ENCODE results near the gene COMMD7. TPM values are rescaled to one million over a fixed set of nuclear protein-coding genes. Genes with fewer than 3 reads are reported as not detected.
A peak's percentile ranks its signal among the peaks of the same experiment; 100 is the strongest.

The COMMD7 gene
- total RNA-seq, 1 experiment from 2014 or later = 23.5 TPM

DNA sequence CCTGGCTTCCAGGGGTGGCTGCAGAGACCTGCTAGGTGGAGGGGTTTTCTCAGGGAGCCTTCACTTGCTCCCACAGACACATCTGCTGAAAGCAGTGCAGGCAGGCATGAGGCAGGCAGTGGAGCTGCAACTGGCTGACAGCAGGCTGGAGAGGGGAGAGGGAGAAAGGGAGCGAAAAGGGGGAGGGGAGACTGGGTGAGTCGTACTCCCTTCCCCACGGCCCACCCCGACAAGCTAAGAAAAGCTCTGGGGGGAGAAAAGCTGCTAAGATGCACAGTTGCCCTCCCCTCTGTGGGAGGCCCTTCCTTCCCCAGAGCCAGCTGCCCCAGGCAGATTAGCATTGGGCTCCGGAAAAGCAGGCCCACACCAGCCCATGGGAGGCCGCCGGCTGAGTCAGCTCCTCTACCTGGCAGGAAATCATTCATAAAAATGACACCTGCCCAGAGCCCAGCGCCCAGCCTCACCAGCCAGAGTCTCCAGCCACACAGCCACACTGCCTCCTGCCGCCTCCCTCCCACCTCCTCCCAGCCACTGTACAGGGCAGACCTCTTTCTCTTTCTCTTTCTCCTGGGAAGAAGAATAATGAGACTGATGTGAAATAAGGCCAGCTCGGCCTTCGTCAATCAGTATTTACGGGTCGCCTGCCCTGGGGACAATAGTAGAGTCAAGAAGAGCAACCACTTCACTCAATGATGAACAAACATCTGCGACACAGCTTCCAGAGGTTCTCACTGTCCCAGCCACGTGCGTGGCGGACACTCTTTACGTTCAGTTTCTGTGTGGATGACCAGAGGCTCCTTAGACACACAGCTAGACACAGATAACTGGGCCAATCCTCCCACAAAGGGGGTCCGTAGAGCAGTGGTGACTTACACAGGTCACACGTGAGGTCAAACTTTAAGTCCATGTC is 61.8 kb downstream of the COMMD7 start:
- Histone ChIP-seq H3K9me3 (ENCODE audit: low read depth, low read length, poor library complexity, severe bottlenecking) (no peaks in the 10 kb centered on the region), H3K4me1 (ENCODE audit: insufficient read depth, low read length, poor library complexity, severe bottlenecking) (peaks cover 20% of the 10 kb centered on the region), H3K4me3 (ENCODE audit: low read depth, low read length, poor library complexity, severe bottlenecking) (no peak overlapping the region), H3K27me3 (replicated peaks; ENCODE audit: insufficient read depth, low read depth, low read length, poor library complexity) (no peaks in the 10 kb centered on the region), H3K27ac (ENCODE audit: low read depth, low read length, poor library complexity, severe bottlenecking) (no peak overlapping the region), H3K36me3 (ENCODE audit: insufficient read depth, low read length, poor library complexity, severe bottlenecking) (no peaks in the 10 kb centered on the region)
- intact Hi-C loops (cut with micrococcal nuclease; ENCODE audit: unreplicated experiment) = no loop called here
- peak; percentile 13 for DNase-seq (ENCODE audit: low spot score)
- ChIA-PET CTCF (no interaction called here), POLR2A (ENCODE audit: low non-redundant PET) (no interaction called here)
- TF ChIP-seq, protein P1, sequence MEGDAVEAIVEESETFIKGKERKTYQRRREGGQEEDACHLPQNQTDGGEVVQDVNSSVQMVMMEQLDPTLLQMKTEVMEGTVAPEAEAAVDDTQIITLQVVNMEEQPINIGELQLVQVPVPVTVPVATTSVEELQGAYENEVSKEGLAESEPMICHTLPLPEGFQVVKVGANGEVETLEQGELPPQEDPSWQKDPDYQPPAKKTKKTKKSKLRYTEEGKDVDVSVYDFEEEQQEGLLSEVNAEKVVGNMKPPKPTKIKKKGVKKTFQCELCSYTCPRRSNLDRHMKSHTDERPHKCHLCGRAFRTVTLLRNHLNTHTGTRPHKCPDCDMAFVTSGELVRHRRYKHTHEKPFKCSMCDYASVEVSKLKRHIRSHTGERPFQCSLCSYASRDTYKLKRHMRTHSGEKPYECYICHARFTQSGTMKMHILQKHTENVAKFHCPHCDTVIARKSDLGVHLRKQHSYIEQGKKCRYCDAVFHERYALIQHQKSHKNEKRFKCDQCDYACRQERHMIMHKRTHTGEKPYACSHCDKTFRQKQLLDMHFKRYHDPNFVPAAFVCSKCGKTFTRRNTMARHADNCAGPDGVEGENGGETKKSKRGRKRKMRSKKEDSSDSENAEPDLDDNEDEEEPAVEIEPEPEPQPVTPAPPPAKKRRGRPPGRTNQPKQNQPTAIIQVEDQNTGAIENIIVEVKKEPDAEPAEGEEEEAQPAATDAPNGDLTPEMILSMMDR (conservative IDR thresholded peaks at IDR 0.05; ENCODE audit: low read depth, low read length) = no peak
- TF ChIP-seq EZH2 (IDR thresholded peaks at IDR 0.05; ENCODE audit: borderline replicate concordance, low read depth, low read length, poor library complexity, severe bottlenecking) = no peak
- BruUV-seq (replicated peaks) = no TSS peak

DNA sequence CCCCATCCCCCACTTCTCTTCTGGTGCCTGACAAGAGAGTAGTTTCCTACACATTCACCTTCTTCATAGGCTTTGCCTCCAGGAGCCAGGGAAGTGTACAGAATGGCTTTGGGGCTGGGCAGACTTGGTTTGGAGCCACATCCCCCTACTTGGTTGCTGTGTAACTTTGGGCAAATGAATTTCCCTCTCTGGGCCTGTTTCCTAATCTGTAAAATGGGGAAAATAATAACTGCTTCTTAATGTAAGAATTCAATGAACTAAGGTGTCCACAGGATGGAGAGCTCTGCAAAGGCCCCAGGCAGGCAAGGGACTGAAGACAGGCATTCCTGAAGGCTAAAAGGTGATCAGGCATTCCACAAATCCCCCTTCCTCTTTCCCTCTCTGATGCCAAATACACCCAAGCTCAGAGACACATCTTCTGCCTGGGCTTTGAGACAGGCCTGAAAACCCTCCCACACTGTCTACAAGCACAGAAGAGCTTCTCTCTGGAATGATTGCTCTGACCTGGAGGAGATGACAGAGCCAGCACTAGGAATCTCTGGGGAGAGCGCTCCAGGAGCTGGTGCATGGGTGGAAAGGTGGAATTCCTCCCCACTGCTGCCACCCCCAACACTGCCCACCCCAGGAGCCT is 62.6 kb downstream of the COMMD7 start:
- H3K9me3 ChIP-seq (ENCODE audit: low read depth, low read length, poor library complexity, severe bottlenecking) = no peaks in the 10 kb centered on the region
- no TSS peak for BruUV-seq (replicated peaks)
- peaks cover 14% of the 10 kb centered on the region for H3K4me1 ChIP-seq (ENCODE audit: insufficient read depth, low read length, poor library complexity, severe bottlenecking)
- CTCF ChIA-PET = no interaction called here
- no peaks in the 10 kb centered on the region for H3K27me3 ChIP-seq (replicated peaks; ENCODE audit: insufficient read depth, low read depth, low read length, poor library complexity)
- POLR2A ChIA-PET (ENCODE audit: low non-redundant PET) = no interaction called here
- intact Hi-C loops (cut with micrococcal nuclease; ENCODE audit: unreplicated experiment) = no loop called here
- no peak for TF ChIP-seq EZH2 (IDR thresholded peaks at IDR 0.05; ENCODE audit: borderline replicate concordance, low read depth, low read length, poor library complexity, severe bottlenecking)
- TF ChIP-seq, protein P1 (conservative IDR thresholded peaks at IDR 0.05; ENCODE audit: low read depth, low read length) = no peak
- H3K4me3 ChIP-seq (ENCODE audit: low read depth, low read length, poor library complexity, severe bottlenecking) = no peak overlapping the region
- no peak overlapping the region for H3K27ac ChIP-seq (ENCODE audit: low read depth, low read length, poor library complexity, severe bottlenecking)
- no peak for DNase-seq (ENCODE audit: low spot score)
- H3K36me3 ChIP-seq (ENCODE audit: insufficient read depth, low read length, poor library complexity, severe bottlenecking) = no peaks in the 10 kb centered on the region

DNA sequence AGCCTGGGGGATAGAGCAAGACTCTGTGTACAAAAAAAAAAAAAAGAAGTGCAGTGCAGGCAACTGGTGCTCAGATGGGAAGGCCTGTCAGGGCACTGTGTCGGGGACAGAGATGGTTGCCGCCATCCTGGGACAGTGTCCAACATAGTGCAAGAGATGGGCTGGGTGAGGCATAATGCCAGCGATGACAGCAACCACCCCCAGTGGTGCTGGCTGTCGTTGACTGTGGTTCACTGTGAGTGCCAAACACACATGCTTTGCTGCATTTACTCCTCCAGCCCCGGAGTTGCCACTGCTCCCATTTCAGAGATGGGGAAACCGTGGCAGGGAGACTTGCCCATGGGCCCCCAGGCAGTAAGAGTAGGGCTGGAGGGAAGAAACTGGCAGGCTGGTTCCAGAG is 64.3 kb downstream of the COMMD7 start:
- no peaks in the 10 kb centered on the region for H3K9me3 ChIP-seq (ENCODE audit: low read depth, low read length, poor library complexity, severe bottlenecking)
- DNase-seq (ENCODE audit: low spot score) = no peak
- peaks cover 10% of the 10 kb centered on the region for H3K4me1 ChIP-seq (ENCODE audit: insufficient read depth, low read length, poor library complexity, severe bottlenecking)
- no TSS peak for BruUV-seq (replicated peaks)
- no peak for TF ChIP-seq EZH2 (IDR thresholded peaks at IDR 0.05; ENCODE audit: borderline replicate concordance, low read depth, low read length, poor library complexity, severe bottlenecking)
- TF ChIP-seq, protein P1 (conservative IDR thresholded peaks at IDR 0.05; ENCODE audit: low read depth, low read length) = no peak
- no peak overlapping the region for H3K4me3 ChIP-seq (ENCODE audit: low read depth, low read length, poor library complexity, severe bottlenecking)
- H3K27me3 ChIP-seq (replicated peaks; ENCODE audit: insufficient read depth, low read depth, low read length, poor library complexity) = no peaks in the 10 kb centered on the region
- no peaks in the 10 kb centered on the region for H3K36me3 ChIP-seq (ENCODE audit: insufficient read depth, low read length, poor library complexity, severe bottlenecking)
- H3K27ac ChIP-seq (ENCODE audit: low read depth, low read length, poor library complexity, severe bottlenecking) = no peak overlapping the region
- intact Hi-C loops (cut with micrococcal nuclease; ENCODE audit: unreplicated experiment) = loop anchor here (10.0 kb wide), 1 partner anchor 266 kb away; no protein-coding TSS in a partner anchor
- ChIA-PET POLR2A (ENCODE audit: low non-redundant PET) (no interaction called here), CTCF (no interaction called here)
